Activated CD8-positive, alpha-beta memory T cell treated with anti-CD3 and anti-CD28 coated beads, Interleukin-2, amount 50 U/mL, for 1 hour (primary cell): ENCODE data around the gene FHOD3.

Experiments used
- DNase-seq: peaks from one replicate; pipeline ENCODE4 v3.0.0-alpha.2; 2020; ENCODE audit errors: extremely low read depth

The FHOD3 gene

GRCh38 chr18:36522509-36522908 is 225.0 kb downstream of the FHOD3 start:
- DNase-seq = no peak

GRCh38 chr18:36525913-36526312 is 228.4 kb downstream of the FHOD3 start:
- DNase-seq = no peak

GRCh38 chr18:36526611-36527010 is 229.1 kb downstream of the FHOD3 start:
- no peak for DNase-seq

GRCh38 chr18:36527051-36527450 is 229.5 kb downstream of the FHOD3 start:
- no peak for DNase-seq

GRCh38 chr18:36527740-36528455 is 230.4 kb downstream of the FHOD3 start:
- no peak for DNase-seq

- DNase-seq = no peak
Measured at GRCh38 chr18:36529747-36530146, 232.2 kb downstream of the FHOD3 start.

GRCh38 chr18:36530676-36531405 is 233.3 kb downstream of the FHOD3 start:
- DNase-seq = no peak

GRCh38 chr18:36531636-36532035 is 234.1 kb downstream of the FHOD3 start:
- DNase-seq = no peak

GRCh38 chr18:36532394-36532793 is 234.9 kb downstream of the FHOD3 start:
- no peak for DNase-seq

GRCh38 chr18:36532815-36533214 is 235.3 kb downstream of the FHOD3 start:
- no peak for DNase-seq

- DNase-seq = no peak
Measured at GRCh38 chr18:36533446-36534153, 236.1 kb downstream of the FHOD3 start.

GRCh38 chr18:36534154-36534688 is 236.7 kb downstream of the FHOD3 start:
- no peak for DNase-seq

GRCh38 chr18:36535202-36535935 is 237.9 kb downstream of the FHOD3 start:
- DNase-seq = no peak

GRCh38 chr18:36536426-36536825 is 238.9 kb downstream of the FHOD3 start:
- no peak for DNase-seq

- DNase-seq = no peak
Measured at GRCh38 chr18:36537289-36537688, 239.8 kb downstream of the FHOD3 start.

GRCh38 chr18:36539674-36540231 is 242.2 kb downstream of the FHOD3 start:
- DNase-seq = no peak

- no peak for DNase-seq
Measured at GRCh38 chr18:36543030-36543429, 245.5 kb downstream of the FHOD3 start.

GRCh38 chr18:36543991-36544725 is 246.6 kb downstream of the FHOD3 start:
- no peak for DNase-seq

GRCh38 chr18:36545821-36546427 is 248.4 kb downstream of the FHOD3 start:
- no peak for DNase-seq

- DNase-seq = no peak
Measured at GRCh38 chr18:36546876-36547275, 249.4 kb downstream of the FHOD3 start.
